GM18498 (cell line): ENCODE measurements around the gene SEZ6.
"Not testable (repeated sequence)": the region's sequence is repeated elsewhere in the genome, so short reads cannot be mapped to it uniquely, and the experiment has no call there.

Experiments used
- ATAC-seq: cut with Tn5 transposase; IDR thresholded peaks from one replicate; pipeline ENCODE4 v1.9.1; 2021; ENCODE audit warnings: mild to moderate bottlenecking, moderate library complexity; ENCODE audit not compliant: unreplicated experiment

The SEZ6 gene

GRCh38 chr17:28940142-28940541 is 65.7 kb downstream of the SEZ6 start:
- ATAC-seq: no peak

GRCh38 chr17:28938552-28938951 is 67.3 kb downstream of the SEZ6 start:
- no peak for ATAC-seq

GRCh38 chr17:28937044-28937729 is 68.6 kb downstream of the SEZ6 start:
- no peak for ATAC-seq

DNA sequence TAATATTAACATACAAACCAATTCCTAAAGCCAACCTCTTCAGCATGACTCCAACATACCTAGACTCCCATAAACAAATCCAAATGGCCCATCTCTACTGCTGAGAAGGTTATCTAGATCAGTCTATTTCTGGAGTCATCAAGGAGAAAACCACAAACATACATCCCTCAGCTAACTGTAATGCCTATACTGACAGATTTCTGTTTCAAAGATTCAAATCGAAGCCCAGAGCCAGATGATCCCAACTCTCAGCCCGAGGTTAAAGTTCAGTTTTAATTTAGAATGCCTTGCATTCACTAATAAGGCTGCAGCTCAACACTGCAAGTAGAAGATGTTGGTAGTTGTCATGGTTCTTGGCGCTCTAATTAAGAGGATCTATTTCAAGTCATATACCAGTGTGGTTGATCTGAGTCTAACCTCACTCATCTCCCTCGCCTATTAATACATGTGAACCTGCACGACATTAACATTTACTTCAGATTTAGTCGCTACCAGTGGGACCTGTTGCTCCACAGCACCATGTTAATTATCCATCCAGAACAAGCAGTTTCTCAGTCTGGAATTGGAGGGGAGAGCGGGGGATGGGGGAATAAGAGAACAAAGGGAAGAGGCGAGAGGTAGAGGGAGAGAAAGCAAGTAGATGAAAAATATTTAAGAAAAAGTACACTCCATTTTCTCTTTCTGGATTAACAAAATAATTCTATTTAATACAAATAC is 69.9 kb downstream of the SEZ6 start:
- no peak for ATAC-seq

DNA sequence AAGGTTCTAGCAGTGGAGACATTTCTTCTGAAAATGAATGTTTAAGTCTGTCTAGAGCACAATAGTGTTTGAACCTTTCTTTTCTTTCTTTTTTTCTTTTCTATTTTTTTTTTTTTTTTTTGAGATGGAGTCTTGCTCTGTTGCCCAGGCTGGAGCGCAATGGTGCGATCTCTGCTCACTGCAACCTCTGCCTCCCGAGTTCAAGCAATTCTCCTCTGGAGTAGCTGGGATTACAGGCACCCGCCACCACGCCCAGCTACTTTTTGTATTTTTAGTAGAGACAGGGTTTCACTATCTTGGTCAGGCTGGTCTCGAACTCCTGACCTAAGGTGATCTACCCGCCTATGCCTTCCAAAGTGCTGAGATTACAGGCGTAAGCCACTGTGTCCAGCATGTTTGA is 71.3 kb downstream of the SEZ6 start:
- not testable (repeated sequence) for ATAC-seq

GRCh38 chr17:28929787-28930186 is 76.0 kb downstream of the SEZ6 start:
- ATAC-seq: no peak

DNA sequence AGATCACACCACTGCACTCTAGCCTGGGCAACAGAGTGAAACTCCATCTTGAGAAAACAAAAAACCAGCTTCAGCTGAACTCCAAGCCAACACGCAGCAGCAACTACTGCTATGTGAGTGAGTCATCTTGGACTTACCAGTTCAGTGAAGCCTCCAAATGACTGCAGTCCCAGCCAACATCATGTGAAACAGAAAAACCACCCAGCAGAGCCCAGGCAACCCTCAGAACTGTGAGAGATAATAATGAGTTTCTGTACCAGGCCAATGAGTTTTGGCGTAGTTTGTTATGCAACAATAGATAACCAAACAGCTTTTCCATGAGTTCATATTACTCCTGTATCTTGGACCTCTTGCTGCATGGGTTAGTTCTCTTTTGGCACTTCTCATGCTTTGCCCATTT is 77.8 kb downstream of the SEZ6 start:
- no peak for ATAC-seq

DNA sequence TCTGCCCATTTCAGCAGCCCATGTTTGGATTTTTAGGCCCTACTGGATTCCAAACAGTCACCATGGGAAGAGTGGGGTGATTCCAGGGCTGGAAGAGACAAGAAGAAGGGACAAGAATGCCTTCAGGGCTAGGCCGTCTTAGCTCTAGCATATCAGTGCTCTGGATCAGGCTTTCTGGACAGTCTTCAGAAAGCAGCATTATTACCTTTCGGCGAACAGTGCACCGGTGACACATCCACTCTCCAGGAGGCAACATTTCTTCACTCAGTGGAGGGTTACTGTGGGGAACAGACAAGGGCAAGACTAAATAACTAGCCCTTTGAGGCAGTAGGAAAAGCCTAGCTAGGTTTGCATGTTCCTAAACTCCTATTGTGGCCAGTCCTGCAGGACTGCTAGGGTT is 79.0 kb downstream of the SEZ6 start:
- no peak for ATAC-seq

GRCh38 chr17:28926366-28926765 is 79.5 kb downstream of the SEZ6 start:
- no peak for ATAC-seq

- ATAC-seq: peak; percentile 53
These were observed 79.9 kb downstream of the SEZ6 start for GRCh38 chr17:28925912-28926365.

DNA sequence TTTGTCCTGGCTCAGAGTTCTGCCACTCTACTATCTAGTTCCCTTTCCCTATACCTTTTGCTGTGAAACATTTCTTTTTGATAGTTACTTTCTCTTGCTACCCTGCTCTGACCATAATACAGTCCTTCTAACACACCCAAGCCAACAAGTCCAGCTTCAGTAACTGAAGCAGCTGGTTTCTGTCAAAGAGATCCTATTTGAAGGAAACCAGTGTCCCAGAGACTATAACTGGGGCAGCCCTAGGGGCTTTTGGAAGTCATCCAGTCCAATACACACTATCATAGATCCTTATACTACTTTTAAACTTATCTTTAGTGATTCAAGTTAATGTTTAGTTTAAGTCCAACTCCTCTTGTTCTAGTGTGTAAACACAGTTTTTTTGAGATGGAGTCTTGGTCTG is 85.6 kb downstream of the SEZ6 start:
- ATAC-seq: no peak

DNA sequence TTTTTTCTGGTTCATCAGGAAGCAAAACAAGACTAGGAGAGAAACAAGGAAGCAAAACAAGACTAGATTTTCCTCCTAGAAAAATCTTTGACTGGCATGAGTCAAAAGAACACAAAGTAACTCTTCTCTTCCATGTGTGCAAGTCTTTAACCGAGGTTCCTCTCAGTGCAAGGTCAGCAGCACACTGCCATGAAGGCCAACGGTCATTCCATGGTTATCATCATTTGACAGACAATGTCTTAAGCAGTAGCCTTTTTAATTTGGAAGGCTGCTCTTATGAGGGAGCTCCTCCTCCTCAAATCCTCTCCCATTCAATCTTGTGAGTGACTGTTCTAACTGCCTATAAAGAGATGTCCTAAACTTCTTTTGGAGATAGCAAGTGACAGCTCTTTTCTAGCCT is 87.5 kb downstream of the SEZ6 start:
- ATAC-seq: no peak

DNA sequence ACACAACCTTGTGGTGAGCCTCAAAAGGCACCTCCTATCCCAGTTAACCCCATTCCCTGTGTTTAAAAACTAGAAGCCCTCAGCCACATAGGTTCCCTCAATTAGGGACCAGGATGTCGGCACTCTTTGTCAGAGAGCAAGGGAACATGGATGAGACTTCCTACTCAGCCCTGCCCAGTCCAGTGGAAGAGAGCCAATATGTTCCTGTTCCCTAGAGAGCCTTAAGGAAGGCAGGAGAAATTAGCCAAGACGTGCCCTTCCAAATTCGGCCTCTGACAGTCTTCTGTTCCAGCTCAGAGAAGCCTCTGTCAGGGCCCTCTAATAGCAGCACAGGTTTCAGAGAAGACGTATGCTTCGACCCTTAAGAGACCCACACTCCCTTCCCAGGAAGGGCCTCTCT is 88.4 kb downstream of the SEZ6 start:
- ATAC-seq: no peak

- ATAC-seq: no peak
These were observed 88.8 kb downstream of the SEZ6 start for GRCh38 chr17:28917029-28917428.

- no peak for ATAC-seq
These were observed 89.4 kb downstream of the SEZ6 start for GRCh38 chr17:28916302-28916934.

DNA sequence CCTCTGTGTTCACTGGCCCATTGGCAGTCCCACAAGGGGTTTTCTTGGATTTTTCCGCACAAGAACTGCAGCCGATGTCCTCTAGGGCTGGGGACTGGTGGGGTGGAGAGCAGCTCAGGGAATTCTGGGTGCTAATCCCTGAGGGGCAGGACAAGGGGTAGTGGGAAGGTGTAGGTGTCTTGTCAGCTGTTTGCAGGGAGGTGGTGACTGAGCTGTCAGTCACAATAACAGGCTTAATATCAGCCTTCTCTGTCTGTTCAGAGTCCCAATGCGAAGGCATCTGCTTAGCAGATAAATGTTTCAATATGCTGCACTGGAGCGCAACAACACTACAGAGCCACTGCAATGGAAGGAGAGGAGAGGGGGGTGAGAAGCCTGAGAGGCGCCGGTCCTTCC is 92.9 kb downstream of the SEZ6 start:
- no peak for ATAC-seq

GRCh38 chr17:28912281-28912937 is 93.4 kb downstream of the SEZ6 start:
- ATAC-seq: no peak

DNA sequence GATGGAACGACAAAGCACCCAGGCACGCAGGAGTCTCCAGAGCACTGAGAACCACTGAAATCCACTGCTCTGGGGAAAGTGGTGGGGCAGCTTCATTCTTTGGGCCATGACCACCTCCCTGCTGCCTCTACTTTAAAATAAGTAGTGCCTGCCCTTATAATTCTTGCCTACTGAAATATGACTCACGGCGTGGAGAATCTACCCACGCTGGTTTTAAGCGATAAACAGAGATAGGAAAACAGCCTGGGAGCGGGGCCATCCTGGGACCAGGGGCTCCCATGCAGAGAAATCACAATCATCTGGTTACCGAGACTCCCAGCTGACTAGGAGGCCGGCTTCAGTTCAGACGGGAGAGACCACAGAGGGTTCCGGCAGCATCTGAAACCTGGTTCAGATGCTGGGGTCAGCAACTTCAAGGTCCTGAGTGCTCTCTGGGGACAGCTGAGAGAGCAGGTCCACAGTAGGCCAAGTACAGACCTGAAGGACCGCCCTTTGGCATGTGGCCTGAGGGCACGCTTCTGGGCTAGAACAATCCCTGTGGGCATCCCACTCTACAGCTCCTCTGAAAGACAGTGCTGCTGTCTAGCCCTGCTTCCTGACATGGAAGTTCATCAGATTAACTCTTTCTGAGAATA is 94.3 kb downstream of the SEZ6 start:
- no peak for ATAC-seq

- no peak for ATAC-seq
These were observed 95.3 kb downstream of the SEZ6 start for GRCh38 chr17:28910534-28910933.

- no peak for ATAC-seq
These were observed 97.1 kb downstream of the SEZ6 start for GRCh38 chr17:28908640-28909167.
